HEK293 (cell line): Measurements from ENCODE around the gene EML1.

Experiments used
- CTCF ChIA-PET: fragments of 350-600 bp; formaldehyde crosslinking; extraction: SDS; loops from one replicate; lab custom pipeline; 2021; ENCODE audit warnings: antibody characterized with exemption; lab: Yijun Ruan, JAX
- POLR2A ChIA-PET: fragments of 300-600 bp; formaldehyde crosslinking; extraction: SDS; loops from one replicate; lab custom pipeline; 2020; ENCODE audit warnings: antibody characterized with exemption, inconsistent platforms; lab: Yijun Ruan, JAX
- H3K27ac ChIP-seq: fragments of 200-500 bp; sonication (Bioruptor generic); 2 replicates; pipeline ENCODE4 v1.5.1; 2014; ENCODE audit warnings: low read depth, low read length, control low read depth, inconsistent platforms; ENCODE audit errors: extremely low read depth
- H3K36me3 ChIP-seq, 2 experiments: fragments of 200-500 bp in 1 of 2; sonication (Bioruptor generic) in 1 of 2; 1 replicate in 1 of 2; 2 replicates in 1 of 2; pipeline ENCODE4 v1.5.1; 2014 to 2017; ENCODE audit warnings: inconsistent platforms in 2 of 2, low read length in 2 of 2; ENCODE audit not compliant: control insufficient read depth in 2 of 2, insufficient read depth in 1 of 2
- H3K4me1 ChIP-seq: fragments of 200-500 bp; sonication (Bioruptor generic); 2 replicates; pipeline ENCODE4 v1.5.1; 2014; ENCODE audit warnings: mild to moderate bottlenecking, low read length, inconsistent platforms; ENCODE audit not compliant: control insufficient read depth, insufficient read depth
- H3K4me3 ChIP-seq: 2 replicates; pipeline ENCODE4 v1.5.1; 2011; ENCODE audit warnings: low read depth, mild to moderate bottlenecking, control low read depth, low read length, moderate library complexity
- H3K9me3 ChIP-seq: fragments of 200-500 bp; sonication (Bioruptor generic); 2 replicates; pipeline ENCODE4 v1.5.1; 2014; ENCODE audit warnings: low read depth, low read length, inconsistent platforms; ENCODE audit not compliant: control insufficient read depth, insufficient read depth
- GLIS1 ChIP-seq: fragments of 450-650 bp; formaldehyde crosslinking; IDR thresholded peaks from 2 replicates; pipeline ENCODE4 v1.5.1; 2016; ENCODE audit warnings: missing biosample characterization, missing genetic modification characterization
- KLF9 ChIP-seq: fragments of 450-650 bp; formaldehyde crosslinking; IDR thresholded peaks from 2 replicates; pipeline ENCODE4 v1.5.1; 2016; ENCODE audit warnings: missing biosample characterization, missing genetic modification characterization, low read depth
- MZF1 ChIP-seq: fragments of 450-650 bp; formaldehyde crosslinking; IDR thresholded peaks from 2 replicates; pipeline ENCODE4 v1.5.1; 2017; ENCODE audit warnings: missing biosample characterization, missing genetic modification characterization, borderline replicate concordance
- SP7 ChIP-seq: fragments of 450-650 bp; formaldehyde crosslinking; IDR thresholded peaks from 2 replicates; pipeline ENCODE4 v1.5.1; 2016; ENCODE audit warnings: missing biosample characterization, missing genetic modification characterization
- ZBTB1 ChIP-seq: fragments of 450-650 bp; formaldehyde crosslinking; IDR thresholded peaks from 2 replicates; pipeline ENCODE4 v1.5.1; 2016; ENCODE audit warnings: missing biosample characterization, missing genetic modification characterization
- ZNF132 ChIP-seq: fragments of 450-650 bp; formaldehyde crosslinking; IDR thresholded peaks from 2 replicates; pipeline ENCODE4 v1.5.1; 2017; ENCODE audit warnings: missing biosample characterization, missing genetic modification characterization, borderline replicate concordance
- ZNF133 ChIP-seq: fragments of 450-650 bp; formaldehyde crosslinking; IDR thresholded peaks from 2 replicates; pipeline ENCODE4 v1.5.1; 2016; ENCODE audit warnings: missing biosample characterization, missing genetic modification characterization
- ZNF394 ChIP-seq: fragments of 450-650 bp; formaldehyde crosslinking; IDR thresholded peaks from 2 replicates; pipeline ENCODE4 v1.5.1; 2016; ENCODE audit warnings: missing biosample characterization, missing genetic modification characterization, mild to moderate bottlenecking, moderate library complexity, borderline replicate concordance
- ZNF501 ChIP-seq: fragments of 450-650 bp; formaldehyde crosslinking; IDR thresholded peaks from 2 replicates; pipeline ENCODE4 v1.5.1; 2016; ENCODE audit warnings: missing biosample characterization, missing genetic modification characterization
- ZNF555 ChIP-seq: fragments of 450-650 bp; formaldehyde crosslinking; conservative IDR thresholded peaks from 2 replicates; pipeline ENCODE4 v1.5.1; 2017; ENCODE audit warnings: missing biosample characterization, mild to moderate bottlenecking, missing genetic modification characterization, inconsistent platforms
- ZNF558 ChIP-seq: fragments of 450-650 bp; formaldehyde crosslinking; IDR thresholded peaks from 2 replicates; pipeline ENCODE4 v1.5.1; 2016; ENCODE audit warnings: missing biosample characterization, missing genetic modification characterization
- ZNF585B ChIP-seq: fragments of 450-650 bp; formaldehyde crosslinking; IDR thresholded peaks from 2 replicates; pipeline ENCODE4 v1.5.1; 2016; ENCODE audit warnings: missing biosample characterization, missing genetic modification characterization
- ZNF629 ChIP-seq: fragments of 450-650 bp; formaldehyde crosslinking; IDR thresholded peaks from 2 replicates; pipeline ENCODE4 v1.5.1; 2017; ENCODE audit warnings: missing biosample characterization, missing genetic modification characterization
- TF ChIP-seq, protein P1 (sequence below): fragments of 450-650 bp; formaldehyde crosslinking; conservative IDR thresholded peaks from 2 replicates; pipeline ENCODE4 v1.5.1; 2016; ENCODE audit warnings: low read depth, missing biosample characterization, missing genetic modification characterization
- TF ChIP-seq, protein P2 (sequence below): fragments of 450-650 bp; formaldehyde crosslinking; IDR thresholded peaks from 2 replicates; pipeline ENCODE4 v1.5.1; 2017; ENCODE audit warnings: missing biosample characterization, mild to moderate bottlenecking, missing genetic modification characterization, moderate library complexity
- TF ChIP-seq, protein P3 (sequence below): fragments of 450-650 bp; formaldehyde crosslinking; IDR thresholded peaks from 2 replicates; pipeline ENCODE4 v1.5.1; 2016; ENCODE audit warnings: missing biosample characterization, missing genetic modification characterization
- TF ChIP-seq, protein P4 (sequence below): fragments of 450-650 bp; formaldehyde crosslinking; IDR thresholded peaks from 2 replicates; pipeline ENCODE4; 2016; ENCODE audit warnings: missing biosample characterization, missing genetic modification characterization
- TF ChIP-seq, protein P5 (sequence below): fragments of 450-650 bp; formaldehyde crosslinking; IDR thresholded peaks from 2 replicates; pipeline ENCODE4 v1.5.1; 2017; ENCODE audit warnings: missing biosample characterization, missing genetic modification characterization
- TF ChIP-seq, protein P6 (sequence below): fragments of 450-650 bp; formaldehyde crosslinking; IDR thresholded peaks from 2 replicates; pipeline ENCODE4 v1.5.1; 2016; ENCODE audit warnings: missing biosample characterization, missing genetic modification characterization

The EML1 gene

DNA sequence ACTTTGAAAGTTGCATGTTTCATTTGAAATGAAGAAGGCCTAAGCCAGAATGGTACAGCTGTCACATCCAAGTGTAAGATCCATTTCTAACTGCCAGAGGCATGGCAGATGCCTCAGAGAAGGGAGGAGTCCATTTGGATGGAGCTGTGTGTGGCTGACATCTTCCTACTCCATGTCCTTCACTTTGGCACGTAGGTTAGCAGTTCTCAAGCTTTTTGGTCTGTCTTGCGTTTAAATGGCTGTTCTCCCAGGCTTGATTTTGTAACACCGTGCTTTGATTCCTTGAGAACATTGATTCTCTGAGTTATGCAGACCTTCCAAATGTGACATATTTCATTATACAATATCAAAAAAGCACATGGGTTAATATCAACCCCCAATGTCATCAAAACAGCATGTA, 23.4 kb downstream of the EML1 start (continued):
- TF ChIP-seq, protein P1, sequence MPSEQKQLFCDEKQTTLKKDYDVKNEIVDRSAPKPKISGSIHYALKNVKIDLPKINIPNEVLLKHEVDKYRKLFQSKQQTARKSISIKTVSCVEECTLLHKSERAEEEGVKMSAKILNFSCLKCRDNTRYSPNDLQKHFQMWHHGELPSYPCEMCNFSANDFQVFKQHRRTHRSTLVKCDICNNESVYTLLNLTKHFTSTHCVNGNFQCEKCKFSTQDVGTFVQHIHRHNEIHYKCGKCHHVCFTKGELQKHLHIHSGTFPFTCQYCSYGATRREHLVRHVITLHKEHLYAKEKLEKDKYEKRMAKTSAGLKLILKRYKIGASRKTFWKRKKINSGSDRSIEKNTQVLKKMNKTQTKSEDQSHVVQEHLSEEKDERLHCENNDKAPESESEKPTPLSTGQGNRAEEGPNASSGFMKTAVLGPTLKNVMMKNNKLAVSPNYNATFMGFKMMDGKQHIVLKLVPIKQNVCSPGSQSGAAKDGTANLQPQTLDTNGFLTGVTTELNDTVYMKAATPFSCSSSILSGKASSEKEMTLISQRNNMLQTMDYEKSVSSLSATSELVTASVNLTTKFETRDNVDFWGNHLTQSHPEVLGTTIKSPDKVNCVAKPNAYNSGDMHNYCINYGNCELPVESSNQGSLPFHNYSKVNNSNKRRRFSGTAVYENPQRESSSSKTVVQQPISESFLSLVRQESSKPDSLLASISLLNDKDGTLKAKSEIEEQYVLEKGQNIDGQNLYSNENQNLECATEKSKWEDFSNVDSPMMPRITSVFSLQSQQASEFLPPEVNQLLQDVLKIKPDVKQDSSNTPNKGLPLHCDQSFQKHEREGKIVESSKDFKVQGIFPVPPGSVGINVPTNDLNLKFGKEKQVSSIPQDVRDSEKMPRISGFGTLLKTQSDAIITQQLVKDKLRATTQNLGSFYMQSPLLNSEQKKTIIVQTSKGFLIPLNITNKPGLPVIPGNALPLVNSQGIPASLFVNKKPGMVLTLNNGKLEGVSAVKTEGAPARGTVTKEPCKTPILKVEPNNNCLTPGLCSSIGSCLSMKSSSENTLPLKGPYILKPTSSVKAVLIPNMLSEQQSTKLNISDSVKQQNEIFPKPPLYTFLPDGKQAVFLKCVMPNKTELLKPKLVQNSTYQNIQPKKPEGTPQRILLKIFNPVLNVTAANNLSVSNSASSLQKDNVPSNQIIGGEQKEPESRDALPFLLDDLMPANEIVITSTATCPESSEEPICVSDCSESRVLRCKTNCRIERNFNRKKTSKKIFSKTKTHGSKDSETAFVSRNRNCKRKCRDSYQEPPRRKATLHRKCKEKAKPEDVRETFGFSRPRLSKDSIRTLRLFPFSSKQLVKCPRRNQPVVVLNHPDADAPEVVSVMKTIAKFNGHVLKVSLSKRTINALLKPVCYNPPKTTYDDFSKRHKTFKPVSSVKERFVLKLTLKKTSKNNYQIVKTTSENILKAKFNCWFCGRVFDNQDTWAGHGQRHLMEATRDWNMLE (tag by site-specific recombination): no peak
- TF ChIP-seq, protein P2, sequence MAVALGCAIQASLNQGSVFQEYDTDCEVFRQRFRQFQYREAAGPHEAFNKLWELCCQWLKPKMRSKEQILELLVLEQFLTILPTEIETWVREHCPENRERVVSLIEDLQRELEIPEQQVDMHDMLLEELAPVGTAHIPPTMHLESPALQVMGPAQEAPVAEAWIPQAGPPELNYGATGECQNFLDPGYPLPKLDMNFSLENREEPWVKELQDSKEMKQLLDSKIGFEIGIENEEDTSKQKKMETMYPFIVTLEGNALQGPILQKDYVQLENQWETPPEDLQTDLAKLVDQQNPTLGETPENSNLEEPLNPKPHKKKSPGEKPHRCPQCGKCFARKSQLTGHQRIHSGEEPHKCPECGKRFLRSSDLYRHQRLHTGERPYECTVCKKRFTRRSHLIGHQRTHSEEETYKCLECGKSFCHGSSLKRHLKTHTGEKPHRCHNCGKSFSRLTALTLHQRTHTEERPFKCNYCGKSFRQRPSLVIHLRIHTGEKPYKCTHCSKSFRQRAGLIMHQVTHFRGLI: no peak
- TF ChIP-seq ZNF132 (tag by site-specific recombination) (no peak), MZF1 (no peak), ZNF133 (tag by site-specific recombination) (no peak), ZNF585B (tag by site-specific recombination) (no peak)
- TF ChIP-seq, protein P3, sequence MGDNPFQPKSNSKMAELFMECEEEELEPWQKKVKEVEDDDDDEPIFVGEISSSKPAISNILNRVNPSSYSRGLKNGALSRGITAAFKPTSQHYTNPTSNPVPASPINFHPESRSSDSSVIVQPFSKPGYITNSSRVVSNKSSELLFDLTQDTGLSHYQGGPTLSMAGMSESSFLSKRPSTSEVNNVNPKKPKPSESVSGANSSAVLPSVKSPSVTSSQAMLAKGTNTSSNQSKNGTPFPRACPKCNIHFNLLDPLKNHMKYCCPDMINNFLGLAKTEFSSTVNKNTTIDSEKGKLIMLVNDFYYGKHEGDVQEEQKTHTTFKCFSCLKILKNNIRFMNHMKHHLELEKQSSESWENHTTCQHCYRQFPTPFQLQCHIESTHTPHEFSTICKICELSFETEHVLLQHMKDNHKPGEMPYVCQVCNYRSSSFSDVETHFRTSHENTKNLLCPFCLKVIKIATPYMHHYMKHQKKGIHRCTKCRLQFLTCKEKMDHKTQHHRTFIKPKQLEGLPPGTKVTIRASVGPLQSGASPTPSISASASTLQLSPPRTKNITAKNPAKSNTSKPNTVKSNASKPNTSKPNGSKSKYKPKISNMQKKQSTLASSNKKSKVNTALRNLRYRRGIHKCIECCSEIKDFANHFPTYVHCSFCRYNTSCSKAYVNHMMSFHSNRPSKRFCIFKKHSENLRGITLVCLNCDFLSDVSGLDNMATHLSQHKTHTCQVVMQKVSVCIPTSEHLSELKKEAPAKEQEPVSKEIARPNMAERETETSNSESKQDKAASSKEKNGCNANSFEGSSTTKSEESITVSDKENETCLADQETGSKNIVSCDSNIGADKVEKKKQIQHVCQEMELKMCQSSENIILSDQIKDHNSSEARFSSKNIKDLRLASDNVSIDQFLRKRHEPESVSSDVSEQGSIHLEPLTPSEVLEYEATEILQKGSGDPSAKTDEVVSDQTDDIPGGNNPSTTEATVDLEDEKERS (tag by site-specific recombination): no peak

DNA sequence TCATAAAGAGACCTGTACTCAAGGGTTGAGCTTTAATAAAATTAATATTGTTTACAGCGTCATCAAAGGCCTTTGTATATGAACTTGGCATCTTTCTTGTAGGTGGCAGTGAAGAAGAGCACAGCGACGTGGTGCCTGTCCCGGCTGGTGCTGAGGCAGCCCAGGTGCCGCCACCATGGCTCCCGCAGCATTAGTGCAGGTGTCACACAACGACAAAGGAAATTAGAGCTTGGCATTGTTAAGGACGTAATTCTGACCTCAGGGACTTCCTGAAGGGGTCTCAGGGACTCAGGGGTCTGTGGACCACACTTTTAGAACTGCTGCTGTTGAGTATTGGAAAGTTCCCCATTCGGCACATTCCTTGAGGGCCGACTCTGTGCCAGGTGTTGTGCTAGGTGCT, 24.1 kb downstream of the EML1 start:
- H3K27ac ChIP-seq: no peak overlapping the region
- ChIA-PET POLR2A (interaction anchor here (1.5 kb wide), 1 partner anchor 65 kb away, joined by 3 read pairs; no protein-coding TSS in a partner anchor), CTCF (interaction anchor here (2.4 to 3.1 kb wide), 2 partner anchors 10 to 87 kb away, joined by 9 to 15 read pairs; no protein-coding TSS in a partner anchor)
- no peak overlapping the region for H3K4me3 ChIP-seq
- H3K9me3 ChIP-seq: no peaks in the 10 kb centered on the region
- H3K4me1 ChIP-seq: peaks cover 21% of the 10 kb centered on the region
- no peaks in the 10 kb centered on the region for H3K36me3 ChIP-seq
- no peak for TF ChIP-seq ZNF133 (tag by site-specific recombination)
- no peak for TF ChIP-seq SP7
- TF ChIP-seq ZNF501 (tag by site-specific recombination): no peak
- no peak for TF ChIP-seq ZNF394 (tag by site-specific recombination)
- no peak for TF ChIP-seq ZNF558 (tag by site-specific recombination)
- TF ChIP-seq ZBTB1 (tag by site-specific recombination): no peak
- TF ChIP-seq ZNF555 (tag by site-specific recombination): no peak
- TF ChIP-seq, protein P4, sequence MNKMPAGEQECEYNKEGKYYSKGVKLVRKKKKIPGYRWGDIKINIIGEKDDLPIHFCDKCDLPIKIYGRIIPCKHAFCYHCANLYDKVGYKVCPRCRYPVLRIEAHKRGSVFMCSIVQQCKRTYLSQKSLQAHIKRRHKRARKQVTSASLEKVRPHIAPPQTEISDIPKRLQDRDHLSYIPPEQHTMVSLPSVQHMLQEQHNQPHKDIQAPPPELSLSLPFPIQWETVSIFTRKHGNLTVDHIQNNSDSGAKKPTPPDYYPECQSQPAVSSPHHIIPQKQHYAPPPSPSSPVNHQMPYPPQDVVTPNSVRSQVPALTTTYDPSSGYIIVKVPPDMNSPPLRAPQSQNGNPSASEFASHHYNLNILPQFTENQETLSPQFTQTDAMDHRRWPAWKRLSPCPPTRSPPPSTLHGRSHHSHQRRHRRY (tag by site-specific recombination): no peak
- TF ChIP-seq GLIS1: no peak
- TF ChIP-seq, protein P2: no peak
- no peak for TF ChIP-seq KLF9
- TF ChIP-seq, protein P5, sequence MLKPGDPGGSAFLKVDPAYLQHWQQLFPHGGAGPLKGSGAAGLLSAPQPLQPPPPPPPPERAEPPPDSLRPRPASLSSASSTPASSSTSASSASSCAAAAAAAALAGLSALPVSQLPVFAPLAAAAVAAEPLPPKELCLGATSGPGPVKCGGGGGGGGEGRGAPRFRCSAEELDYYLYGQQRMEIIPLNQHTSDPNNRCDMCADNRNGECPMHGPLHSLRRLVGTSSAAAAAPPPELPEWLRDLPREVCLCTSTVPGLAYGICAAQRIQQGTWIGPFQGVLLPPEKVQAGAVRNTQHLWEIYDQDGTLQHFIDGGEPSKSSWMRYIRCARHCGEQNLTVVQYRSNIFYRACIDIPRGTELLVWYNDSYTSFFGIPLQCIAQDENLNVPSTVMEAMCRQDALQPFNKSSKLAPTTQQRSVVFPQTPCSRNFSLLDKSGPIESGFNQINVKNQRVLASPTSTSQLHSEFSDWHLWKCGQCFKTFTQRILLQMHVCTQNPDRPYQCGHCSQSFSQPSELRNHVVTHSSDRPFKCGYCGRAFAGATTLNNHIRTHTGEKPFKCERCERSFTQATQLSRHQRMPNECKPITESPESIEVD (tag by site-specific recombination): no peak
- TF ChIP-seq ZNF629: no peak
- TF ChIP-seq, protein P6, sequence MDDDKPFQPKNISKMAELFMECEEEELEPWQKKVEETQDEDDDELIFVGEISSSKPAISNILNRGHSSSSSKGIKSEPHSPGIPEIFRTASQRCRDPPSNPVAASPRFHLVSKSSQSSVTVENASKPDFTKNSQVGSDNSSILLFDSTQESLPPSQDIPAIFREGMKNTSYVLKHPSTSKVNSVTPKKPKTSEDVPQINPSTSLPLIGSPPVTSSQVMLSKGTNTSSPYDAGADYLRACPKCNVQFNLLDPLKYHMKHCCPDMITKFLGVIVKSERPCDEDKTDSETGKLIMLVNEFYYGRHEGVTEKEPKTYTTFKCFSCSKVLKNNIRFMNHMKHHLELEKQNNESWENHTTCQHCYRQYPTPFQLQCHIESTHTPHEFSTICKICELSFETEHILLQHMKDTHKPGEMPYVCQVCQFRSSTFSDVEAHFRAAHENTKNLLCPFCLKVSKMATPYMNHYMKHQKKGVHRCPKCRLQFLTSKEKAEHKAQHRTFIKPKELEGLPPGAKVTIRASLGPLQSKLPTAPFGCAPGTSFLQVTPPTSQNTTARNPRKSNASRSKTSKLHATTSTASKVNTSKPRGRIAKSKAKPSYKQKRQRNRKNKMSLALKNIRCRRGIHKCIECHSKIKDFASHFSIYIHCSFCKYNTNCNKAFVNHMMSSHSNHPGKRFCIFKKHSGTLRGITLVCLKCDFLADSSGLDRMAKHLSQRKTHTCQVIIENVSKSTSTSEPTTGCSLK (tag by site-specific recombination): no peak
